HepG2 (cell line): ENCODE results near the gene GPR25. TPM values are rescaled to one million over a fixed set of nuclear protein-coding genes. Genes with fewer than 3 reads are reported as not detected.

Source experiments
- CBX2 ChIP-seq, 2 experiments: fragments of 200-600 bp in 1 of 2; sonication (generic); formaldehyde crosslinking in 1 of 2; IDR thresholded peaks; 2 replicates each; pipeline versions ENCODE4 v1.7.0 to v1.8.1; 2018 to 2022; ENCODE audit warnings: low read depth in 2 of 2, low read length in 1 of 2, mild to moderate bottlenecking in 1 of 2, missing genetic modification reagents in 1 of 2
- ERF ChIP-seq: IDR thresholded peaks from 2 replicates; pipeline ENCODE4 v1.6.1; 2018; ENCODE audit warnings: missing biosample characterization, missing genetic modification reagents
- ETV6 ChIP-seq: sonication (generic); formaldehyde crosslinking; conservative IDR thresholded peaks from 2 replicates; pipeline ENCODE4 v1.4.0; 2020; ENCODE audit warnings: missing genetic modification reagents
- KLF16 ChIP-seq, 2 experiments: sonication (generic) in 1 of 2; formaldehyde crosslinking in 1 of 2; IDR thresholded peaks; 2 replicates each; pipeline versions ENCODE4 v1.6.1 to v1.8.0; 2016 to 2023; ENCODE audit warnings: missing genetic modification reagents in 2 of 2, missing compliant biosample characterization in 1 of 2
- KLF9 ChIP-seq: IDR thresholded peaks from 2 replicates; pipeline ENCODE4 v1.6.1; 2016; ENCODE audit warnings: low read depth
- MIER3 ChIP-seq: IDR thresholded peaks from 2 replicates; pipeline ENCODE4 v1.6.1; 2016; ENCODE audit warnings: missing compliant biosample characterization, borderline replicate concordance
- MXD4 ChIP-seq: IDR thresholded peaks from 2 replicates; pipeline ENCODE4 v1.6.1; 2016; ENCODE audit warnings: mild to moderate bottlenecking, missing biosample characterization, missing genetic modification reagents
- NFKB2 ChIP-seq: sonication (generic); formaldehyde crosslinking; IDR thresholded peaks from 2 replicates; pipeline ENCODE4 v1.4.0; 2020; ENCODE audit warnings: missing genetic modification reagents, borderline replicate concordance
- PAWR ChIP-seq: sonication (generic); formaldehyde crosslinking; IDR thresholded peaks from 2 replicates; pipeline ENCODE4 v1.4.0; 2020; ENCODE audit warnings: missing genetic modification reagents, mild to moderate bottlenecking, borderline replicate concordance
- POLR2A ChIP-seq, 2 experiments: IDR thresholded peaks; 2 replicates each; pipeline ENCODE4 v1.6.1; 2011; ENCODE audit warnings: low read depth in 2 of 2, low read length in 2 of 2, mild to moderate bottlenecking in 1 of 2, moderate library complexity in 1 of 2; ENCODE audit not compliant: insufficient read depth in 1 of 2
- POLR2AphosphoS5 ChIP-seq: IDR thresholded peaks from 2 replicates; pipeline ENCODE4 v1.6.1; 2012; ENCODE audit warnings: low read depth, low read length
- POLR2G ChIP-seq: fragments of 200-400 bp; formaldehyde crosslinking; IDR thresholded peaks from 2 replicates; pipeline ENCODE4 v1.6.1; 2018; ENCODE audit warnings: mild to moderate bottlenecking, low read depth, low read length, moderate library complexity
- PRPF4 ChIP-seq: fragments of 200-400 bp; formaldehyde crosslinking; IDR thresholded peaks from 2 replicates; pipeline ENCODE4 v1.6.1; 2016; ENCODE audit warnings: low read length, low read depth; ENCODE audit not compliant: poor library complexity, severe bottlenecking
- RARA ChIP-seq: IDR thresholded peaks from 2 replicates; pipeline ENCODE4 v1.6.1; 2016; ENCODE audit warnings: missing genetic modification reagents, missing compliant biosample characterization
- SATB2 ChIP-seq: sonication (generic); formaldehyde crosslinking; IDR thresholded peaks from 2 replicates; pipeline ENCODE4 v1.5.0; 2020; ENCODE audit warnings: missing genetic modification reagents
- ZKSCAN5 ChIP-seq: sonication (generic); formaldehyde crosslinking; IDR thresholded peaks from 2 replicates; pipeline ENCODE4 v1.5.1; 2020; ENCODE audit warnings: mild to moderate bottlenecking, missing genetic modification reagents
- ZMAT3 ChIP-seq: sonication (generic); formaldehyde crosslinking; conservative IDR thresholded peaks from 2 replicates; pipeline ENCODE4 v1.7.0; 2021; ENCODE audit warnings: missing genetic modification reagents
- ZNF24 ChIP-seq: fragments of 450-650 bp; IDR thresholded peaks from 2 replicates; pipeline ENCODE4 v1.6.1; 2017; ENCODE audit warnings: antibody characterized with exemption, mild to moderate bottlenecking
- ZNF382 ChIP-seq: sonication (generic); formaldehyde crosslinking; IDR thresholded peaks from 2 replicates; pipeline ENCODE4 v1.5.0; 2020; ENCODE audit warnings: missing genetic modification reagents, mild to moderate bottlenecking, borderline replicate concordance
- ZNF446 ChIP-seq: sonication (generic); formaldehyde crosslinking; IDR thresholded peaks from 2 replicates; pipeline ENCODE4 v1.5.0; 2020; ENCODE audit warnings: mild to moderate bottlenecking, missing genetic modification reagents
- ZNF652 ChIP-seq: IDR thresholded peaks from 2 replicates; pipeline ENCODE4 v1.6.1; 2016; ENCODE audit warnings: low read depth, borderline replicate concordance
- ZNF713 ChIP-seq: sonication (generic); formaldehyde crosslinking; IDR thresholded peaks from 2 replicates; pipeline ENCODE4 v1.4.0; 2020; ENCODE audit warnings: mild to moderate bottlenecking, missing genetic modification reagents
- ZNF816 ChIP-seq: sonication (generic); formaldehyde crosslinking; IDR thresholded peaks from 2 replicates; pipeline ENCODE4 v1.8.0; 2022; ENCODE audit warnings: missing genetic modification reagents, mild to moderate bottlenecking, borderline replicate concordance
- polyA plus RNA-seq, 8 experiments: library from polyadenylated mRNA; depleted of rRNA in 3 of 8; stranded (reverse) in 7 of 8; unstranded in 1 of 8; fragments of >200 nt; fragmentation: Illumina TruSeq in 4 of 8; extraction: Trizol in 4 of 8; gene quantifications; 2 replicates each; pipeline versions ENCODE4 v1.2.1 to v1.2.3, GENCODE V29; 2011 to 2016; ENCODE audit warnings: low read depth in 4 of 8, missing spikeins in 1 of 8, mixed read lengths in 1 of 8; ENCODE audit not compliant: insufficient read depth in 1 of 8
- total RNA-seq, 5 experiments: library from RNA; depleted of rRNA; stranded (reverse); fragments of >200 nt; fragmentation: Illumina TruSeq; extraction: Trizol; gene quantifications; 2 replicates each; pipeline ENCODE4 v1.2.3, GENCODE V29; 2016; ENCODE audit warnings: low read depth in 1 of 5
- TF ChIP-seq, protein P1 (sequence below): sonication (generic); formaldehyde crosslinking; IDR thresholded peaks from 2 replicates; pipeline ENCODE4 v1.8.1; 2023; ENCODE audit warnings: missing genetic modification reagents, inconsistent platforms, borderline replicate concordance
- TF ChIP-seq, protein P2 (sequence below): sonication (generic); formaldehyde crosslinking; conservative IDR thresholded peaks from 2 replicates; pipeline ENCODE4 v1.8.0; 2022; ENCODE audit warnings: mild to moderate bottlenecking, moderate library complexity, missing genetic modification reagents
- TF ChIP-seq, protein P3 (sequence below): sonication (generic); formaldehyde crosslinking; IDR thresholded peaks from 2 replicates; pipeline ENCODE4 v1.8.0; 2022; ENCODE audit warnings: mild to moderate bottlenecking, missing genetic modification reagents

Gene GPR25
- total and polyA plus RNA-seq, 2 of the 13 experiments (the other 11 are each of a cell fraction or from before 2014, with no cell fraction given), result not detected

DNA sequence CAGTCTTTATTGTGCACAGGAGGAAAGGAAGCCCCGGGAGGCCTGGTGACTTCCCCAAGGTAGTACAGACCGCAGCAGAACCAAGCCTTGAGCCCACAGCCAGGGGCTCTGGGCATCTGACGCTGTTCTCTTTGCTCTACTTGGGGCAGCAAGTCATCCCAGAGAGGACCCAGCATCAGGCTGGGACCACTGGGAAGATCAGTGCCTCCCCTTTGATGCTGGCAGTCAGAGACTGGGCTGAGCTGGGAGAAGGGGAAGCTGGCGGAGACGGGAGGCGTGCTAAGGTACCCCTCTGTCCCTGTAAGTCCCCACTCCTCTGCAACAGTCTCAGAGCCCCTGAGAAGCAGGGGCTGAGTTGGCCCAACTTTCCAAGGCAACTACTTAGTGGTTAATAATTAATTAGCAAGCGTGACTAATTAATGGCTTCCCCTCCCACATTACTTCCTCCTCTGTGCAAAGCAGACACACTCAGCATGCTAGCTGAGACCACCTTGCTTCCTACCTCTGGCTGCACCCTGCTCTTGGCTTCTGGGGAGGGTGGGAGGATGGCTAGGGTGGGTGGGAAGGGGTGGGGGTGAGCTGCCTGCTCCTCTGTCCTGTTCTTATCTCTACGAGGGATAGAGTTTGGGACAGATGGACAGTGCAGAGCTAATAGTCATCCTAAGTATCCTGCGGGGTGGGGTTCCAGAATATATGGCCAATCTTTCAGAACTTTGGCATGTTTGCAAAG lies 23.2 kb downstream of the GPR25 start (continued):
- TF ChIP-seq, protein P1, sequence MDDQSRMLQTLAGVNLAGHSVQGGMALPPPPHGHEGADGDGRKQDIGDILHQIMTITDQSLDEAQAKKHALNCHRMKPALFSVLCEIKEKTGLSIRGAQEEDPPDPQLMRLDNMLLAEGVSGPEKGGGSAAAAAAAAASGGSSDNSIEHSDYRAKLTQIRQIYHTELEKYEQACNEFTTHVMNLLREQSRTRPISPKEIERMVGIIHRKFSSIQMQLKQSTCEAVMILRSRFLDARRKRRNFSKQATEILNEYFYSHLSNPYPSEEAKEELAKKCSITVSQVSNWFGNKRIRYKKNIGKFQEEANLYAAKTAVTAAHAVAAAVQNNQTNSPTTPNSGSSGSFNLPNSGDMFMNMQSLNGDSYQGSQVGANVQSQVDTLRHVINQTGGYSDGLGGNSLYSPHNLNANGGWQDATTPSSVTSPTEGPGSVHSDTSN (CRISPR knock-in tag), result no peak
- no peak for TF ChIP-seq PRPF4
- TF ChIP-seq SATB2 (CRISPR knock-in tag), result peak; percentile 40; the same call in 1 of the 2 replicates
- TF ChIP-seq MIER3 (CRISPR knock-in tag), result no peak
- TF ChIP-seq ZNF446 (CRISPR knock-in tag), result no peak
- 0 out of 2 replicates have a peak, but pooled peaks have one; percentile 23 for TF ChIP-seq MXD4
- no peak for TF ChIP-seq ERF (CRISPR knock-in tag)
- TF ChIP-seq ZMAT3 (CRISPR knock-in tag), result 0 out of 2 replicates have a peak, but pooled peaks have one; percentile 1
- TF ChIP-seq POLR2AphosphoS5, result peak; percentile 44; the same call in 1 of the 2 replicates
- TF ChIP-seq, protein P2, sequence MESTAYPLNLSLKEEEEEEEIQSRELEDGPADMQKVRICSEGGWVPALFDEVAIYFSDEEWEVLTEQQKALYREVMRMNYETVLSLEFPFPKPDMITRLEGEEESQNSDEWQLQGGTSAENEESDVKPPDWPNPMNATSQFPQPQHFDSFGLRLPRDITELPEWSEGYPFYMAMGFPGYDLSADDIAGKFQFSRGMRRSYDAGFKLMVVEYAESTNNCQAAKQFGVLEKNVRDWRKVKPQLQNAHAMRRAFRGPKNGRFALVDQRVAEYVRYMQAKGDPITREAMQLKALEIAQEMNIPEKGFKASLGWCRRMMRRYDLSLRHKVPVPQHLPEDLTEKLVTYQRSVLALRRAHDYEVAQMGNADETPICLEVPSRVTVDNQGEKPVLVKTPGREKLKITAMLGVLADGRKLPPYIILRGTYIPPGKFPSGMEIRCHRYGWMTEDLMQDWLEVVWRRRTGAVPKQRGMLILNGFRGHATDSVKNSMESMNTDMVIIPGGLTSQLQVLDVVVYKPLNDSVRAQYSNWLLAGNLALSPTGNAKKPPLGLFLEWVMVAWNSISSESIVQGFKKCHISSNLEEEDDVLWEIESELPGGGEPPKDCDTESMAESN, result no peak
- TF ChIP-seq ZNF713 (CRISPR knock-in tag), result no peak
- no peak for TF ChIP-seq KLF9
- TF ChIP-seq ZNF816 (CRISPR knock-in tag), result no peak
- TF ChIP-seq CBX2 (IDR thresholded peaks at IDR 0.05; ENCODE audit: low read depth, low read length), result no peak
- no peak for TF ChIP-seq CBX2 (CRISPR knock-in tag; IDR thresholded peaks at IDR 0.05; ENCODE audit: low read depth)
- no peak for TF ChIP-seq ETV6 (CRISPR knock-in tag)
- TF ChIP-seq RARA (CRISPR knock-in tag), result no peak
- TF ChIP-seq, protein P3, sequence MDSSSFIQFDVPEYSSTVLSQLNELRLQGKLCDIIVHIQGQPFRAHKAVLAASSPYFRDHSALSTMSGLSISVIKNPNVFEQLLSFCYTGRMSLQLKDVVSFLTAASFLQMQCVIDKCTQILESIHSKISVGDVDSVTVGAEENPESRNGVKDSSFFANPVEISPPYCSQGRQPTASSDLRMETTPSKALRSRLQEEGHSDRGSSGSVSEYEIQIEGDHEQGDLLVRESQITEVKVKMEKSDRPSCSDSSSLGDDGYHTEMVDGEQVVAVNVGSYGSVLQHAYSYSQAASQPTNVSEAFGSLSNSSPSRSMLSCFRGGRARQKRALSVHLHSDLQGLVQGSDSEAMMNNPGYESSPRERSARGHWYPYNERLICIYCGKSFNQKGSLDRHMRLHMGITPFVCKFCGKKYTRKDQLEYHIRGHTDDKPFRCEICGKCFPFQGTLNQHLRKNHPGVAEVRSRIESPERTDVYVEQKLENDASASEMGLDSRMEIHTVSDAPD, result no peak
- no peak for TF ChIP-seq KLF16 (CRISPR knock-in tag; IDR thresholded peaks at IDR 0.05)
- no peak for TF ChIP-seq NFKB2 (CRISPR knock-in tag)
- no peak for TF ChIP-seq PAWR
- no peak for TF ChIP-seq ZNF382 (CRISPR knock-in tag)
- peak; percentile 66 to 67; a peak in 3 of 4 replicates for TF ChIP-seq POLR2A (IDR thresholded peaks at IDR 0.05; ENCODE audit: insufficient read depth in 1 of 2, low read depth in 2 of 2, low read length in 2 of 2)
- TF ChIP-seq POLR2G, result no peak
- no peak for TF ChIP-seq ZNF652 (CRISPR knock-in tag)
- no peak for TF ChIP-seq ZNF24
- TF ChIP-seq ZKSCAN5 (CRISPR knock-in tag), result no peak
